ENCODE data around the gene PCOLCE2. TPM values are rescaled to one million over a fixed set of nuclear protein-coding genes. Genes with fewer than 3 reads are reported as not detected.
A peak's percentile ranks its signal among the peaks of the same experiment; 100 is the strongest.
"Not testable (repeated sequence)": the region's sequence is repeated elsewhere in the genome, so short reads cannot be mapped to it uniquely, and the experiment has no call there.

Gene PCOLCE2
- total and polyA plus RNA-seq, 4 donors = 6.8 to 14.7 (median 10.1) TPM

GRCh38 chr3:142889212-142890014, 530 bp upstream of the PCOLCE2 start:
- WGBS (ENCODE audit: insufficient coverage) = 0% methylated on average over 19 of the region's 29 CpGs
- Histone ChIP-seq H3K4me1 (ENCODE audit: control insufficient read depth, insufficient read depth, low read length) (peaks cover 11% of the 10 kb centered on the region), H3K4me3 (ENCODE audit: low read depth, low read length) (peak overlapping the region; percentile 58), H3K27me3 (ENCODE audit: control insufficient read depth, insufficient read depth, low read length) (peaks cover 4% of the 10 kb centered on the region), H3K9me3 (ENCODE audit: control insufficient read depth, insufficient read depth, low read length) (no peaks in the 10 kb centered on the region), H3K36me3 (ENCODE audit: control insufficient read depth, insufficient read depth, low read length) (no peaks in the 10 kb centered on the region), H3K27ac (ENCODE audit: low read depth, low read length) (no peak overlapping the region)
- DNase-seq (ENCODE audit: low read depth in 4 of 6, low spot score in 6 of 6) = peak in 1 of 6 donors; percentile 23

DNA sequence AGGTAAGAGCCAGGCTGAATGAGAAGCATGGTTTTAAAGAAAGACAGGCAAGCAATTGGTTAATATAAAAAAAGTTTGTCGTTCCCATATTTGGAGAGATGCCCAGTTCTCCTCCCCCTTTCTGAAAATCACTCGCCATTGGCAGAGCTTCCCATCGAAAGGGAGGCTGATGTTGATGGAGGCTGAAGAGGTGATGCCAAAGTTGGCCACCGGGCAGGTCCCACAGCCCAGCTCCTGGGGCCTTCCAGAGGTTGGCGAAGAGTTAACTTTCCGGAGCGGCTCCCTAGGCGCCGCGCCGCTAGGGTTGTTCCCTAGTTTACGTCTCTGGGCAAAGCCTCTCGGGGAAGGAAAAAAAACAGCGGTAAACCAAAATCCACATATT, 793 bp downstream of the PCOLCE2 start:
- no peaks in the 10 kb centered on the region for H3K9me3 ChIP-seq (ENCODE audit: control insufficient read depth, insufficient read depth, low read length)
- H3K27ac ChIP-seq (ENCODE audit: low read depth, low read length) = no peak overlapping the region
- peak in 4 of 6 donors; percentile 17 to 77 (median 50) for DNase-seq (ENCODE audit: low read depth in 4 of 6, low spot score in 6 of 6)
- H3K4me3 ChIP-seq (ENCODE audit: low read depth, low read length) = peak overlapping the region; percentile 58
- peaks cover 4% of the 10 kb centered on the region for H3K27me3 ChIP-seq (ENCODE audit: control insufficient read depth, insufficient read depth, low read length)
- H3K36me3 ChIP-seq (ENCODE audit: control insufficient read depth, insufficient read depth, low read length) = no peaks in the 10 kb centered on the region
- WGBS (ENCODE audit: insufficient coverage) = 2% methylated on average over 12 of the region's 14 CpGs
- peaks cover 11% of the 10 kb centered on the region for H3K4me1 ChIP-seq (ENCODE audit: control insufficient read depth, insufficient read depth, low read length)

DNA sequence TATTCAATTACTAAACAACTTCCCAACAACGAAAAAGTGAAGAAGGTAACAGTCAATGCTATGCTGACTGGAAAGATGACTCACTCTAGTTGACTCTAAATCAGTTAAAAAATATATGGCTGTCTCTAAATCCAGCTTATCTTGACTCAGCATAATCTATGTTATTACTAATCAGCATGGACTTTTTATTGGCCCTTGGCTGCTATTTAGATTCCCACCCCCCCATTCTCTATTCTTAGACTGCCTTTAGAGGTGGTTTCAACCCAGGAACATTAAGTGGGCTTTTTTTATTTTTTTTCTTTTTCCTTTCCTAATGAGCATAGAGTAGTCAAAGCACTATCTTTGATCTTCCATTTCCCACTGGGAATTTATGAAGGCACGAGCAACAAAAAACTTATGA, 1.9 kb downstream of the PCOLCE2 start:
- Histone ChIP-seq H3K4me1 (ENCODE audit: control insufficient read depth, insufficient read depth, low read length) (peaks cover 11% of the 10 kb centered on the region), H3K36me3 (ENCODE audit: control insufficient read depth, insufficient read depth, low read length) (no peaks in the 10 kb centered on the region), H3K27me3 (ENCODE audit: control insufficient read depth, insufficient read depth, low read length) (peaks cover 4% of the 10 kb centered on the region), H3K9me3 (ENCODE audit: control insufficient read depth, insufficient read depth, low read length) (no peaks in the 10 kb centered on the region), H3K27ac (ENCODE audit: low read depth, low read length) (no peak overlapping the region), H3K4me3 (ENCODE audit: low read depth, low read length) (no peak overlapping the region)
- WGBS (ENCODE audit: insufficient coverage) = 43% methylated on average over 1 of the region's 2 CpGs
- DNase-seq (ENCODE audit: low read depth in 4 of 6, low spot score in 6 of 6) = no peak

DNA sequence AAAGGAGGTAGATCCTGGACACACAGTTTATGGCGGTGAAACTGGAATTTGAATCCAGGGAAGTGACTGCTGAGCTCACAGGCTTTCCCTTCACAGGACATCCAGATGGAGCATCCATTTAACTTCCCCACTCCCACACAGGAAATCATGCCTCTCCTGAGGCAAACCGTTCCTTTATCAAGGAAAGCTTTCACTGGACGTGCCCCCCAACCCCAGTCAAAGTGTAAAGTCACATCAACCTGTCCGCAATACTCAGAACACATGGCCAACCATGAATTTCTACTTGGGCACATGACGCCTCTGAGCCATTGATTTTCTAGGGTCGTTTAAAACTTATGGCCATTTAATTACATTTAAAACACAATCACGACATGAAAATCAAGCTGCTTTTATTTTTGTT, 2.9 kb downstream of the PCOLCE2 start:
- no peak for DNase-seq (ENCODE audit: low read depth in 4 of 6, low spot score in 6 of 6)
- H3K27me3 ChIP-seq (ENCODE audit: control insufficient read depth, insufficient read depth, low read length) = peaks cover 4% of the 10 kb centered on the region
- 86% methylated on average over 4 of the region's 7 CpGs for WGBS (ENCODE audit: insufficient coverage)

GRCh38 chr3:142884531-142884930, 4.4 kb downstream of the PCOLCE2 start:
- Histone ChIP-seq H3K36me3 (ENCODE audit: control insufficient read depth, insufficient read depth, low read length) (no peaks in the 10 kb centered on the region), H3K9me3 (ENCODE audit: control insufficient read depth, insufficient read depth, low read length) (no peaks in the 10 kb centered on the region), H3K4me1 (ENCODE audit: control insufficient read depth, insufficient read depth, low read length) (peaks cover 11% of the 10 kb centered on the region), H3K4me3 (ENCODE audit: low read depth, low read length) (no peak overlapping the region), H3K27ac (ENCODE audit: low read depth, low read length) (no peak overlapping the region), H3K27me3 (ENCODE audit: control insufficient read depth, insufficient read depth, low read length) (peaks cover 4% of the 10 kb centered on the region)
- WGBS (ENCODE audit: insufficient coverage) = no CpG with 5 or more reads among the region's 1 CpG
- DNase-seq (ENCODE audit: low read depth in 4 of 6, low spot score in 6 of 6) = no peak

More for the DNA sequence above, 2.9 kb downstream of the PCOLCE2 start:
- Histone ChIP-seq H3K27ac (ENCODE audit: low read depth, low read length) (no peak overlapping the region), H3K36me3 (ENCODE audit: control insufficient read depth, insufficient read depth, low read length) (no peaks in the 10 kb centered on the region), H3K4me3 (ENCODE audit: low read depth, low read length) (no peak overlapping the region), H3K4me1 (ENCODE audit: control insufficient read depth, insufficient read depth, low read length) (peaks cover 11% of the 10 kb centered on the region), H3K9me3 (ENCODE audit: control insufficient read depth, insufficient read depth, low read length) (no peaks in the 10 kb centered on the region)

DNA sequence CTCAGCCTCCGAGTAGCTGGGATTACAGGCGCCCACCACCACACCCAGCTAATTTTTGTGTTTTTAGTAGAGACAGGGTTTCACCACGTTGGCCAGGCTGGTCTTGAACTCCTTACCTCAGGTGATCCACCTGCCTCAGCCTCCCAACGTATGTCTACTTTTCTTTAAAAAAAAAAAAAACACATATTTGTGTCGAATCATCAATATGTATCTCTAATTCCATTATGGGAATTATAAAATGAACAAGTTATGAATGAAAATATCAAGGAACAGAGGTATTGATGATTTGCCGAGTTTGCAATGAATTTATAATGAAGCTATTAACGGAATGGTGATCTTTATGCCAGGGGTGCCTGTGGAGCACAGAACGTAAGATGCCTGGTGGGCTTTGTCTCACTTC, 5.3 kb downstream of the PCOLCE2 start:
- not testable (repeated sequence) for H3K9me3 ChIP-seq (ENCODE audit: control insufficient read depth, insufficient read depth, low read length); DNase-seq (ENCODE audit: low read depth in 4 of 6, low spot score in 6 of 6); H3K4me3 ChIP-seq (ENCODE audit: low read depth, low read length); H3K36me3 ChIP-seq (ENCODE audit: control insufficient read depth, insufficient read depth, low read length); H3K27ac ChIP-seq (ENCODE audit: low read depth, low read length); H3K4me1 ChIP-seq (ENCODE audit: control insufficient read depth, insufficient read depth, low read length); H3K27me3 ChIP-seq (ENCODE audit: control insufficient read depth, insufficient read depth, low read length)
- WGBS (ENCODE audit: insufficient coverage) = 90% methylated on average over 3 of the region's 8 CpGs

DNA sequence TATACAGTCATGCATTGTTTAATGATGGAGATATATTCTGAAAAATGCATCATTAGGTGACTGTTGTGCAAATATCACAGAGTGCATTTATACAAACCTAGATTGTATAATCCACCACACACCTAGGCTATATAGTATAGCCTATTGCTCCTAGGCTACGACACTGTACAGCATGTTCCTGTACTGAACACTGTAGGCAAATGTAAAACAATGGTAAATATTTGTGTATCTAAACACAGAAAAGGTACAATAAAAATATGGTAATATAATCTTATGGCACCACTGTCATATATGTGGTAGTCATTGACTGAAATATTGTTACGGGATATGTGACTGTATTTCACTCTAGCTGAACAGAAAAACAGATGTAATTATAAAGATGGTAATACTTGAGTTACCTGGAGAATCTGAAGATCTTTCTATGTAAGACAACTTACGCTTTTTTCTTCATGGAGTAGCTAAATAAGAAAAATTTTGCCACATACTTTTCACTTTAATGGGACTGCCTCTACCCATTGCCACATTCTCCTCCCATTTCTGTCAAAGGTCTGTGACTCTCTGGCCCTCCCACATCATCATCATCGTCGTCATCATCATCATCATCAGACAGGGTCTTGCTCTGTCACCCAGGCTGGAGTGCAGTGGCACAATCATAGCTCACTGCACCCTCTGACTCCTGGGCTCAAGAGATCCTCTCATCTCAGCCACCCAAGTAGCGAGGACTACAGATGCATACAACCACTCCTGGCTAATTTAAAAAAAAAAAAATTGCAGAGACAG, 7.2 kb downstream of the PCOLCE2 start:
- WGBS (ENCODE audit: insufficient coverage) = 98% methylated on average over 3 of the region's 6 CpGs
- Histone ChIP-seq H3K9me3 (ENCODE audit: control insufficient read depth, insufficient read depth, low read length) (no peaks in the 10 kb centered on the region), H3K4me3 (ENCODE audit: low read depth, low read length) (no peak overlapping the region), H3K36me3 (ENCODE audit: control insufficient read depth, insufficient read depth, low read length) (no peaks in the 10 kb centered on the region), H3K27ac (ENCODE audit: low read depth, low read length) (no peak overlapping the region), H3K4me1 (ENCODE audit: control insufficient read depth, insufficient read depth, low read length) (no peaks in the 10 kb centered on the region), H3K27me3 (ENCODE audit: control insufficient read depth, insufficient read depth, low read length) (no peaks in the 10 kb centered on the region)
- DNase-seq (ENCODE audit: low read depth in 4 of 6, low spot score in 6 of 6) = no peak

DNA sequence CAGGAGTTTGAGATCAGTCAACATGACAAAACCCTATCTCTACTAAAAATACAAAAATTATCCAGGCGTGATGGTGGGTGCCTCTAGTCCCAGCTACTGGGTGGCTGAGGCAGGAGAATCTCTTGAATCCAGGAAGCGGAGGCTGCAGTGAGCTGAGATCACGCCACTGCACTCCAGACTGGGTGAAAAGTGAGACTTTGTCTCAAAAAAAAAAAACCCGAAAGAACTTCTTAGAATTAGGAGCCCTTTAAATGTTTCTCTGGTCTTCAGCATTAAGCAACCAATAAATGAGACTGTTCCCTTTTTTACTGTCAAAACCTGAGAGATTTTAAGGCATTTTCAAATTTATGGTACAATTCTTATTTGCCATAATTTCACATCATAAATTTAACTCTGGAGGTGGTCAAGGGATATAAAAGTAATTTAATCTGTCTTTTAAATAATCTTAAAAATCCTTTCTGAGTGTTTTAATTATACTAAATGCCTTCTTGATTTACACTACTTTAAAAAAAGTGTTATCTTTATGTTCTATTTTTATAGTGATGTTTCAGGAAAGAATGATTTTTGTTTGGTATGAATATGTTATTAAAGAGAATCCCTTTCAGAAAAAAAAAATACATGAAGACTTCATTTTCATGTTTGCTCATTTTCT, 10.1 kb downstream of the PCOLCE2 start:
- H3K9me3 ChIP-seq (ENCODE audit: control insufficient read depth, insufficient read depth, low read length) = no peaks in the 10 kb centered on the region
- no peaks in the 10 kb centered on the region for H3K4me1 ChIP-seq (ENCODE audit: control insufficient read depth, insufficient read depth, low read length)
- H3K27ac ChIP-seq (ENCODE audit: low read depth, low read length) = no peak overlapping the region
- H3K36me3 ChIP-seq (ENCODE audit: control insufficient read depth, insufficient read depth, low read length) = no peaks in the 10 kb centered on the region
- no peaks in the 10 kb centered on the region for H3K27me3 ChIP-seq (ENCODE audit: control insufficient read depth, insufficient read depth, low read length)
- 92% methylated on average over 4 of the region's 4 CpGs for WGBS (ENCODE audit: insufficient coverage)
- no peak overlapping the region for H3K4me3 ChIP-seq (ENCODE audit: low read depth, low read length)
- DNase-seq (ENCODE audit: low read depth in 4 of 6, low spot score in 6 of 6) = no peak

DNA sequence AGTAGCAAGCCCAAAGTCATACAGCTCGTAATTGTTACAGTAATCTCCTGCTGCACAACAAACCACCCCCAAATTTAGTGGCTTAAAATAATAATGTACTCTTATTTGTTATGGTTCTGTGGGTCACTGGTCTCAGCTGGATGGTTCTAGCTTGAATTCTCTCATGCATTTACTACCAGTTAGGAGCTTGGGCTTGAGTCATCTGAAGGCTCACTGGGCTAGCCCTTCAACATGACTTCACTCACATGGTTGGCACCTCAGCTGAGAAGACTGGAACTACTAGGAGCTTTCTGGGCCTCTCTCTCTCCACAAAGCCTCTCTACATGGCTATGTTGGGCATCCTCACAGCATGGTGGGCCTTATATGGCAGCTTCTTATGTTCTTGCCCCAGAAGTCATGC, 12.5 kb downstream of the PCOLCE2 start:
- no peaks in the 10 kb centered on the region for H3K27me3 ChIP-seq (ENCODE audit: control insufficient read depth, insufficient read depth, low read length)
- no CpG with 5 or more reads among the region's 1 CpG for WGBS (ENCODE audit: insufficient coverage)
- DNase-seq (ENCODE audit: low read depth in 4 of 6, low spot score in 6 of 6) = no peak
- H3K4me3 ChIP-seq (ENCODE audit: low read depth, low read length) = no peak overlapping the region
- H3K36me3 ChIP-seq (ENCODE audit: control insufficient read depth, insufficient read depth, low read length) = no peaks in the 10 kb centered on the region
- no peaks in the 10 kb centered on the region for H3K4me1 ChIP-seq (ENCODE audit: control insufficient read depth, insufficient read depth, low read length)
- H3K27ac ChIP-seq (ENCODE audit: low read depth, low read length) = no peak overlapping the region
- H3K9me3 ChIP-seq (ENCODE audit: control insufficient read depth, insufficient read depth, low read length) = no peaks in the 10 kb centered on the region

Data from spinal cord (tissue), 10 donors.